ENCODE data around the gene ZNF287. TPM values are rescaled to one million over a fixed set of nuclear protein-coding genes. Genes with fewer than 3 reads are reported as not detected.

The ZNF287 gene
- total and polyA plus RNA-seq, 2 of the 8 experiments (the other 6 are each of a cell fraction or from before 2014, with no cell fraction given): 1.7 to 5.6 TPM

GRCh38 chr17:16537130-16537458 is 31.9 kb downstream of the ZNF287 start:
- Histone ChIP-seq H3K14ac (ENCODE audit: insufficient read length) (no peak overlapping the region), H3K56ac (replicated peaks; ENCODE audit: insufficient read length, low read depth, low read length) (no peak overlapping the region), H4K91ac (replicated peaks; ENCODE audit: insufficient read length, low read length) (no peak overlapping the region), H4K20me1 (replicated peaks in 1 of 2; ENCODE audit: control insufficient read depth in 1 of 2, insufficient read depth in 2 of 2, low read length in 2 of 2) (no peaks in the 10 kb centered on the region), H2BK120ac (replicated peaks; ENCODE audit: low read depth, low read length) (no peak overlapping the region), H3K27me3 (replicated peaks in 1 of 4; ENCODE audit: control insufficient read depth in 3 of 4, extremely low read depth in 1 of 4, insufficient read depth in 3 of 4, low read length in 3 of 4) (no peaks in the 10 kb centered on the region), H3K4ac (replicated peaks; ENCODE audit: insufficient read length, low read depth, low read length) (no peak overlapping the region), H3K18ac (ENCODE audit: extremely low read depth, low read length) (no peak overlapping the region), H2BK15ac (ENCODE audit: low read length) (no peak overlapping the region), H3K23me2 (ENCODE audit: low read depth, low read length) (peaks cover 3% of the 10 kb centered on the region; the same call in 1 of the 2 replicates), H3K79me2 (ENCODE audit: control insufficient read depth in 1 of 2, insufficient read depth in 2 of 2, low read length in 2 of 2) (no peaks in the 10 kb centered on the region), H3K27ac (ENCODE audit: low read depth, low read length) (no peak overlapping the region), H2BK5ac (ENCODE audit: low read depth, low read length) (no peak overlapping the region), H2BK20ac (ENCODE audit: low read length) (no peak overlapping the region), H4K5ac (ENCODE audit: insufficient read length, low read depth, low read length) (no peak overlapping the region), H2AK5ac (ENCODE audit: low read depth, low read length) (no peak overlapping the region), H3K36me3 (ENCODE audit: control insufficient read depth in 2 of 4, insufficient read depth in 4 of 4, low read length in 3 of 4) (no peaks in the 10 kb centered on the region), H3K9ac (replicated peaks in 1 of 4; ENCODE audit: extremely low read depth in 1 of 4, low read depth in 3 of 4, low read length in 3 of 4) (no peak overlapping the region), H3K4me3 (ENCODE audit: extremely low read depth in 1 of 4, insufficient read depth in 2 of 4, low read depth in 3 of 4, low read length in 4 of 4) (no peak overlapping the region), H3K4me1 (replicated peaks in 1 of 4; ENCODE audit: control insufficient read depth in 3 of 4, insufficient read depth in 4 of 4, low read length in 3 of 4) (peaks cover 0 to 3% (median 0%) of the 10 kb centered on the region in 4 experiments; a peak in 2 of 7 replicates), H3K79me1 (ENCODE audit: low read depth, low read length) (no peaks in the 10 kb centered on the region), H3K23ac (ENCODE audit: insufficient read length) (no peak overlapping the region), H2BK12ac (ENCODE audit: low read depth, low read length) (no peak overlapping the region), H2AFZ (ENCODE audit: low read length) (no peak overlapping the region), H3K4me2 (ENCODE audit: insufficient read depth in 1 of 2, low read depth in 2 of 2, low read length in 2 of 2) (peak overlapping the region in 1 of 2 experiments; percentile 78; a peak in 1 of 4 replicates), H3K9me3 (ENCODE audit: insufficient read depth in 2 of 2, low read depth in 1 of 2, low read length in 1 of 2) (no peaks in the 10 kb centered on the region), H4K8ac (ENCODE audit: extremely low read depth, insufficient read depth, low read length) (no peak overlapping the region)
- POLR2A ChIA-PET (ENCODE audit: partially characterized antibody): interaction anchor here (0.6 kb wide), 1 partner anchor 34 kb away, joined by 3 read pairs; no protein-coding TSS in a partner anchor
- DNase-seq (ENCODE audit: low read depth in 1 of 2, low spot score in 2 of 2) (no peak), FAIRE-seq (no peak)
- 52% methylated on average over 2 of the region's 2 CpGs; no CpG with 5 or more reads in 1 of the 2 experiments for WGBS, 2 experiments (ENCODE audit: extremely low coverage in 1 of 2, insufficient coverage in 1 of 2, insufficient read length in 1 of 2, insufficient replicate concordance in 2 of 2, low coverage in 1 of 2, low lambda C conversion rate in 2 of 2, missing lambda C conversion rate in 1 of 2)
- CTCF ChIA-PET (ENCODE audit: partially characterized antibody): interaction anchor here (0.7 to 34.1 kb wide), 14 partner anchors 11 to 783 kb away, joined by 3 to 941 read pairs (median 4); partner anchors contain the start of gene ZNF287
- TF ChIP-seq RNF2 (IDR thresholded peaks at IDR 0.05; ENCODE audit: borderline replicate concordance, low read depth, low read length, missing control alignments, poor library complexity, severe bottlenecking) (no peak), HDAC2 (IDR thresholded peaks at IDR 0.05; ENCODE audit: borderline replicate concordance in 1 of 2, low read depth in 2 of 2, low read length in 2 of 2) (no peak), ZNF274 (IDR thresholded peaks at IDR 0.05; ENCODE audit: borderline replicate concordance, extremely low read depth, low read length) (no peak), KDM4A (IDR thresholded peaks at IDR 0.05; ENCODE audit: low read depth, low read length, severe bottlenecking) (no peak), MAX (IDR thresholded peaks at IDR 0.05) (no peak)
